ENCODE measurements around the gene BIRC3. TPM values are rescaled to one million over a fixed set of nuclear protein-coding genes. Genes with fewer than 3 reads are reported as not detected.
A peak's percentile ranks its signal among the peaks of the same experiment; 100 is the strongest.
"Not testable (repeated sequence)": the region's sequence is repeated elsewhere in the genome, so short reads cannot be mapped to it uniquely, and the experiment has no call there.

The BIRC3 gene
- total RNA-seq, 1 donor from 2014 or later: 2.1 TPM

DNA sequence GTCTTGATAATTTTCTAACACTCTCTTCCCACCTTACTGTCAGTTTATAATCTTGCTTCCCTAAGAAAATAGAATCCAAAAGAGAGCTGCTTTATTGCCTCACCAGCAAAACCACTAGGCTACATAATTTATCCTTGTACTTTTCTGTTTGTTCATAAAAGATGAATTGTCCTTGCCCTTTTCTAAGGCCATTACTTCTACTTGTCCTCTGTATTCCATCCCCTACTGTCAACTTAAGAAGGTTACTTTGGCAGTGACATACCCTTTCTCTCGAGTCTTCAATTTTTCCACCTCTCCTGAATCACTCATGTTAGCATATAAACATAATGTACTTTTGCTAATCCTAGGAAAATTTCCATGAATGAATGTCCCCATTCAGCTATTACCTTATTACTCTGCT lies 47.7 kb downstream of the BIRC3 start:
- DNase-seq (ENCODE audit: low spot score) (no peak), ATAC-seq (no peak)

DNA sequence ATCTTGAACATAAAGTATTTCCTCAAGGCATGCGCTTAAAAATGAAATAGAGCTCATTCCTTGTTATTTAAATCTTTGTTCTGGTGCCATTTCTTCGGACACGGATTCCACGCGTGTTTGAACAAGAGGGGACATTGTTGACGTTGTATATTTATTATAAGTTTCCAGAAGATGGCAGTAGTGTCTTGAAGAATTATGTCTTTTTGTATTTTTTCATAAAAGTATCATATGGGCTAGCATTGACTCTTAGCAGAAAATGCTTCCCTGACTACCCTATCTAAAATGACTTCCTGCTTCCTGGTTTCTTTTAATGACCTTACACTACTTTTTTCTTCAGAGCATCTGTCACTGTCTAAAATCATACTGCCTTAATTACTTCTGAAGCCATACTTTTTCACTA lies 50.1 kb downstream of the BIRC3 start:
- DNase-seq (ENCODE audit: low spot score) (no peak), ATAC-seq (peak; percentile 38)

DNA sequence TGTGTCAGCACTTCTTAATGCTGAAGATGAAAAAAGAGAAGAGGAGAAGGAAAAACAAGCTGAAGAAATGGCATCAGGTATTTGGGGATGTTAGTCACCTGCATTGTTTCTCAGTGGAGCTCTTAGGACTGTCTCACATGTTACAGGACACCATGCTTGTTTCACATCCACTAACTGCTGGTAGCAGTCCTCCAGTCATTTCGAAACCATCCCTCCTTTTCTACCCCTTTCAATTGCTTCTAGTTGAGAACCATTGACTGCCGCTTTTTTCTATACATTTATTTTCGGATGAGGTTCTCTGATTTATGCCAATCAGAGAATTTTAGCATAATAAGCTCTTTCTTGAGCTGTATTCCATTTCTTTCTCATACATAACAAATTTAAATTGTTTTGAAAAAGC lies 51.2 kb downstream of the BIRC3 start:
- DNase-seq (ENCODE audit: low spot score): no peak
- no peak for ATAC-seq

DNA sequence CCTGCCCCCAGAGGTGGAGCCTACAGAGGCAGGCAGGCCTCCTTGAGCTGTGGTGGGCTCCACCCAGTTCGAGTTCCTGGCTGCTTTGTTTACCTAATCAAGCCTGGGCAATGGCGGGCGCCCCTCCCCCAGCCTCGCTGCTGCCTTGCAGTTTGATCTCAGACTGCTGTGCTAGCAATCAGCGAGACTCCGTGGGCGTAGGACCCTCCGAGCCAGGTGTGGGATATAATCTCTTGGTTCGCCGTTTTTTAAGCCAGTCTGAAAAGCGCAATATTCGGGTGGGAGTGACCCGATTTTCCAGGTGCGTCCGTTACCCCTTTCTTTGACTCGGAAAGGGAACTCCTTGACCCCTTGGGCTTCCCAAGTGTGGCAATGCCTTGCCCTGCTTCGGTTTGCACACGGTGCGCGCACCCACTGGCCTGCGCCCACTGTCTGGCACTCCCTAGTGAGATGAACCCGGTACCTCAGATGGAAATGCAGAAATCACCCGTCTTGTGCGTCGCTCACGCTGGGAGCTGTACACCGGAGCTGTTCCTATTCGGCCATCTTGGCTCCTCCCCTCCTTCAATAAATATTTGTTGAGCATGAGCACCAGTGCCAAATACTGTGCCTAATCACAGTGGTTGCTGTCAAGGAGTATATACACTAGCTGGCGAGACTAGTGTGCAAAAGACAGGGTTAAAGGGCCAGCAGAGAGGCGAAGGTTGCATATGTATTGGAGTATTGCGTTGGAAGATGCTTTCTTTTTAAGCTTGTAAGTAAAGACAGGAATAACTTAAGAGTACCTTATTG lies 57.5 kb downstream of the BIRC3 start:
- ATAC-seq; DNase-seq (ENCODE audit: low spot score): not testable (repeated sequence)

DNA sequence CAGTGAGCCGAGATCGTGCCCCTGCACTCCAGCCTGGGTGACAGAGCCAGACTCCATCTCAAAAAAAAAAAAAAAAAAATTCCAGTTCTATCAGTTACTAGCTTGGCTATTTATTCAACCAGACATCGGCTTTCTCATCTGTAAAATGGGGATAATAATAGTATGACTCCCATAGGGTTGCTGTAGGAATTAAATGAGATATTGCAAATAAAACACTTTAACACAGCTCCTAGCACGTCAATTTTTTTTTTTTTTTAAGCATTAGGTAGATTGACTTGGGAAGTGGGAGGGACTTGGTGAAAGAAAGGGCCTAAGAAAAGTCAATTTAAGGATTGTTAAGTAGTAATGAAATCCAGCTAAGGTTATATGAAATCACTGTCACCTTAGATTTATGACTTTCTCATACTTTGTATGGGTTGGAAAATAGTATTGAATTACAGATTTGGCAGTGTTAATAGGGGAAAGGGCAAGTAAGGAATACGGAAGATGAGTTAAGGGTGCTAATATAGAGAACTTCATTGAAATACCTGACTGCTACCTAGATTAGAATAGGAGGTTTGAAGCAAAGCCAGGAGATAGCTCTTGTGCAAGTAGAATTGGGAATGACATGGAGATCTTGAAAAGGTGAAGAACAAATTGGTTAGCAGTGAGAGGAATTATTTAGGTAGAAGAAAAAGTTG lies 58.6 kb downstream of the BIRC3 start:
- ATAC-seq (peak; percentile 31), DNase-seq (ENCODE audit: low spot score) (no peak)

GRCh38 chr11:102377891-102378290 lies 60.6 kb downstream of the BIRC3 start:
- ATAC-seq (no peak), DNase-seq (ENCODE audit: low spot score) (no peak)

GRCh38 chr11:102378818-102379217 lies 61.5 kb downstream of the BIRC3 start:
- ATAC-seq (no peak), DNase-seq (ENCODE audit: low spot score) (no peak)

- DNase-seq (ENCODE audit: low spot score) (no peak), ATAC-seq (no peak)
Measured at GRCh38 chr11:102382384-102382783, 65.1 kb downstream of the BIRC3 start.

GRCh38 chr11:102383839-102384238 lies 66.6 kb downstream of the BIRC3 start:
- DNase-seq (ENCODE audit: low spot score) (no peak), ATAC-seq (no peak)

DNA sequence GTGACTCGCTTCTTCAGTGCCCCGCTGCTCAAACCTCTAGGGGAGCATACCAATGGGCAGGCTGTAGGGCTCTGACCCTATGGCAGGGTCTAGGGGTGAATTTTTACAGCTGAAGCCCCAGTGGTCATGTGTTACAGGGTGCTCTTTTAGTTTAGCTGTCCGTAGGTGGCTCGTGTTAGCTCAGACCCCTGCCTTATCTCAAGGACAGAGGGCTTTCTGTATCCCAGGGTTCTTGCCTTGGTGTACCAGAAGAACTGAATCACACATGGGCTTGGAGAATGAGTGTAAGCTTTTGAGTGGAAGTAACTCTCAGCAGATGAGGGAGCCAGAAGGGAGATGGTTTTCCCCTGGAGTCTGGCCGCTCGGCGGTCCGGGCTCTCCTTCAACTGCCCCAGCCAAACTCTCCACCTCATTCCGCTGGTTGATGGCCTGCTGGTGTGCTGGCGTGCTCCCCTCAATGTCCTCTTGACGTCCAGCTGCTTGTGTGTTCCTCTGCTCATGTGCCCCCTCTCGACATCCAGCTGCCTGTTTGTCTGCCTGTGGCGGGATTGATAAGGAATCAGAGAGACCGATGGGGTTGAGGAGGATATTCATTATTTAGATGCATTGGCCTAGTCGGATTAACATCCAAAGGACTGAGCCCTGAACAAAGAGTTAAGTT lies 67.3 kb downstream of the BIRC3 start:
- ATAC-seq: no peak
- DNase-seq (ENCODE audit: low spot score): no peak

GRCh38 chr11:102385085-102386007 lies 68.1 kb downstream of the BIRC3 start:
- peak; percentile 30 for ATAC-seq
- DNase-seq (ENCODE audit: low spot score): no peak

GRCh38 chr11:102386136-102386734 lies 69.0 kb downstream of the BIRC3 start:
- ATAC-seq (no peak), DNase-seq (ENCODE audit: low spot score) (no peak)

DNA sequence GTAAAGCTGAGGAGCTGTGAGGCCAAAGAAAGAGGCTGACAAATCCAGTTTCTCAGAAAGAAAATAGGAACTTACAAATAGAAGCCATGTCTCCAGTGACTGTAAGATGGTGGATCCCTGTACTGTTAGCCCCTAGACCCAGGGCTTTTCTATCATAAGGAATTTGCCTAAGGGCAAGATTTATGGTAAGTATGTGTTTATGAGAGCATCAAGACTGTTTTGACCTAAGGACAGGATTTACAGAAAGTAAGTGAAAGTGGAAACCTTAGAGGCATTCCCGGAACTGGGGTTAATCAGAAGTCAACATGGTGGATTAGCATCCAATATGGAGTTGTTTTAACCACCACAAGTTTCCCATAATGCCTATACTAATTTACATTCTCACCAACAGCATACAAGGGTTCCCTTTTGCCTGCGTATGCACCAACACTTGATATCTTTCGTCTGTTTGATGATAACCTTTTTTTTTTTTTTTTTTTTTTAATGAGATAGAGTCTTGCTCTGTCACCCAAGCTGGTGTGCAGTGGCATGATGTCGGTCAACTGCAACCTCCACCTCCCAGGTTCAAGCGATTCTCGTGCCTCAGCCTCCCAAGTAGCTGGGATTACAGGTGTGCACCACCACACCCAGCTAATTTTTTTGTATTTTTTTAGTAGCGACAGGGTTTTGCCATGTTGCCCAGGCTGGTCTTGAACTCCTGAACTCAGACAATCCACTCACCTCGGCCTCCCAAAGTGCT lies 69.9 kb downstream of the BIRC3 start:
- DNase-seq (ENCODE audit: low spot score): no peak
- no peak for ATAC-seq

Other genes starting within 250 kb of the BIRC3 start
- 18.2 TPM for gene YAP1, start 207.0 kb upstream of the BIRC3 start, total RNA-seq
- gene BIRC2, start 29.7 kb downstream of the BIRC3 start, total RNA-seq: 20.8 TPM
- 156 TPM for gene TMEM123, start 135.3 kb downstream of the BIRC3 start, total RNA-seq
- 1.5 TPM for gene MMP7, start 213.3 kb downstream of the BIRC3 start, total RNA-seq